HepG2 (cell line): ENCODE results near the gene ADCY1. TPM values are rescaled to one million over a fixed set of nuclear protein-coding genes. Genes with fewer than 3 reads are reported as not detected.

Experiments
- ATAC-seq: fragments of 200-7000 bp; cut with Tn5 transposase; 3 replicates; pipeline ENCODE4 v1.9.1; 2020; ENCODE audit warnings: mild to moderate bottlenecking, moderate library complexity
- BruUV-seq: library from RNA; stranded (reverse); fragments of 400-500 nt; replicated peaks from 2 replicates; lab custom pipeline; 2021; lab: Mats Ljungman, UMichigan
- CTCF ChIA-PET: fragments of 300-600 bp; formaldehyde crosslinking; extraction: SDS; loops from one replicate; lab custom pipeline; 2021; ENCODE audit warnings: low total read pairs, inconsistent platforms, low intra/inter-chr PET ratio; lab: Yijun Ruan, JAX
- POLR2A ChIA-PET: fragments of 350-600 bp; sonication (Branson Sonifier 250); formaldehyde crosslinking; loops from one replicate; lab custom pipeline; 2020; ENCODE audit warnings: antibody characterized with exemption, inconsistent platforms; lab: Yijun Ruan, JAX
- DNase-seq: peaks from one replicate; pipeline ENCODE4 v3.0.0-alpha.2; 2015; ENCODE audit warnings: low spot score
- FAIRE-seq: peaks from 3 replicates; lab custom pipeline; 2011; peaks lifted over from hg19 to GRCh38; lab: Jason Lieb, UNC
- H2AFZ ChIP-seq: one replicate; pipeline ENCODE4 v1.6.1; 2011; ENCODE audit warnings: low read length, inconsistent platforms
- H3K27ac ChIP-seq: fragments of 300-600 bp; 3 replicates; pipeline ENCODE4 v1.8.0; 2011; ENCODE audit warnings: mixed run types, mild to moderate bottlenecking, mixed read lengths, low read length, inconsistent platforms; ENCODE audit not compliant: insufficient read depth; ENCODE audit errors: extremely low read length
- H3K27me3 ChIP-seq, 2 experiments: fragments of 200-600 bp in 1 of 2; 2 replicates in 1 of 2; 3 replicates in 1 of 2; pipeline versions ENCODE4 v1.6.0 to v1.8.0; 2011; ENCODE audit warnings: low read length in 2 of 2, mild to moderate bottlenecking in 2 of 2, moderate library complexity in 2 of 2, inconsistent platforms in 1 of 2; ENCODE audit not compliant: insufficient read depth in 2 of 2, control insufficient read depth in 1 of 2
- H3K36me3 ChIP-seq, 2 experiments: fragments of 200-600 bp in 1 of 2; replicated peaks in 1 of 2; 2 replicates in 1 of 2; 3 replicates in 1 of 2; pipeline versions ENCODE4 v1.5.1 to v1.8.0; 2011; ENCODE audit warnings: low read length in 2 of 2, inconsistent platforms in 1 of 2; ENCODE audit not compliant: insufficient read depth in 2 of 2, control insufficient read depth in 1 of 2
- H3K4me1 ChIP-seq: 2 replicates; pipeline ENCODE4 v1.5.1; 2012; ENCODE audit warnings: low read length, inconsistent platforms; ENCODE audit not compliant: insufficient read depth
- H3K4me2 ChIP-seq: 2 replicates; pipeline ENCODE4 v1.6.0; 2011; ENCODE audit warnings: low read depth, low read length, inconsistent platforms
- H3K4me3 ChIP-seq, 3 experiments: fragments of 200-600 bp in 1 of 3; sonication (generic), shearing (Covaris generic) in 1 of 3; replicated peaks in 1 of 3; 2 replicates each; pipeline ENCODE4 v1.5.1; 2011 to 2016; ENCODE audit warnings: low read length in 3 of 3, inconsistent platforms in 2 of 3, low read depth in 2 of 3, mild to moderate bottlenecking in 2 of 3, control low read depth in 1 of 3, mixed read lengths in 1 of 3; ENCODE audit not compliant: insufficient read depth in 1 of 3
- H3K79me2 ChIP-seq: one replicate; pipeline ENCODE4 v1.6.1; 2011; ENCODE audit warnings: low read length, inconsistent platforms; ENCODE audit not compliant: insufficient read depth
- H3K9ac ChIP-seq: 2 replicates; pipeline ENCODE4 v1.6.0; 2011; ENCODE audit warnings: mild to moderate bottlenecking, low read depth, low read length, inconsistent platforms; ENCODE audit not compliant: insufficient read depth
- H3K9me3 ChIP-seq: 2 replicates; pipeline ENCODE4 v1.5.1; 2012; ENCODE audit warnings: mild to moderate bottlenecking, low read length
- H4K20me1 ChIP-seq: 2 replicates; pipeline ENCODE4 v1.6.0; 2011; ENCODE audit warnings: inconsistent platforms, mild to moderate bottlenecking, low read length, moderate library complexity; ENCODE audit not compliant: insufficient read depth
- FOXO1 ChIP-seq: sonication (generic); formaldehyde crosslinking; IDR thresholded peaks from 2 replicates; pipeline ENCODE4 v1.4.0; 2020; ENCODE audit warnings: missing genetic modification reagents
- SIX4 ChIP-seq: sonication (generic); formaldehyde crosslinking; IDR thresholded peaks from 2 replicates; pipeline ENCODE4 v1.4.0; 2020; ENCODE audit warnings: missing genetic modification reagents
- ZNF12 ChIP-seq: sonication (generic); formaldehyde crosslinking; IDR thresholded peaks from 2 replicates; pipeline ENCODE4 v1.5.0; 2020; ENCODE audit warnings: missing genetic modification reagents
- ZNF350 ChIP-seq: sonication (generic); formaldehyde crosslinking; IDR thresholded peaks from 2 replicates; pipeline ENCODE4 v1.4.0; 2020; ENCODE audit warnings: mild to moderate bottlenecking, low read depth, missing genetic modification reagents, borderline replicate concordance
- WGBS: methylation state at CpG from one replicate; pipeline ENCODE4 v1.1.6; 2017; ENCODE audit warnings: low lambda C conversion rate; 5-methylcytosine and 5-hydroxymethylcytosine counted together
- in situ Hi-C: cut with HindIII; loops from 2 replicates; pipeline ENCODE4 v1.10.0; 2017; ENCODE audit warnings: low pct_unique_long_range_greater_than_20kb; ENCODE audit not compliant: extremely low pct_ligation_motif_present
- intact Hi-C: fragments of 100-400 bp; cut with micrococcal nuclease; formaldehyde crosslinking; loops from one replicate; pipeline ENCODE4 v1.10.0; 2022; ENCODE audit not compliant: unreplicated experiment
- polyA plus RNA-seq, 8 experiments: library from polyadenylated mRNA; depleted of rRNA in 3 of 8; stranded (reverse) in 7 of 8; unstranded in 1 of 8; fragments of >200 nt; fragmentation: Illumina TruSeq in 4 of 8; extraction: Trizol in 4 of 8; gene quantifications; 2 replicates each; pipeline versions ENCODE4 v1.2.1 to v1.2.3, GENCODE V29; 2011 to 2016; ENCODE audit warnings: low read depth in 4 of 8, missing spikeins in 1 of 8, mixed read lengths in 1 of 8; ENCODE audit not compliant: insufficient read depth in 1 of 8
- total RNA-seq, 5 experiments: library from RNA; depleted of rRNA; stranded (reverse); fragments of >200 nt; fragmentation: Illumina TruSeq; extraction: Trizol; gene quantifications; 2 replicates each; pipeline ENCODE4 v1.2.3, GENCODE V29; 2016; ENCODE audit warnings: low read depth in 1 of 5
- TF ChIP-seq, protein P1 (sequence below): sonication (generic); formaldehyde crosslinking; IDR thresholded peaks from 2 replicates; pipeline ENCODE4 v1.4.0; 2020; ENCODE audit warnings: missing genetic modification reagents

ADCY1 gene
- total and polyA plus RNA-seq, 2 of the 13 experiments (the other 11 are each of a cell fraction or from before 2014, with no cell fraction given): 0.80 to 1.2 TPM

GRCh38 chr7:45660201-45660900 is 86.2 kb downstream of the ADCY1 start (continued):
- TF ChIP-seq FOXO1 (CRISPR knock-in tag): no peak

DNA sequence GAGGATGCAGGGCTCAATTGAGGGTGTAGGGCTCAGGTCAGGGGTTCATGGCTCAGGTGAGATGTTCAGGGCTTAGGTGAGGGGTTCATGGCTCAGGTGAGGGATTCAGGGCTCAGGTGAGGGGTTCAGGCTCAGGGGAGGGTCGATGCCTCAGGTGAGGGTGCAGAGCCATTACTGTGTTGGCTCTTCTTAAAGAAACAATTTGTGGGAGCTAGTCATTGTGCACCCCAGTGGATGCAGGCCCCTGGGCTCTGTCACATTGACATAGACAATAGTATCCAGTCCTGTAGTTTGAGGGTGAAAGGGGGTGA is 86.7 kb downstream of the ADCY1 start:
- DNase-seq: no peak
- Histone ChIP-seq H3K27ac (no peak overlapping the region), H2AFZ (no peak overlapping the region), H3K79me2 (no peaks in the 10 kb centered on the region), H3K4me2 (no peak overlapping the region), H3K9me3 (no peaks in the 10 kb centered on the region), H4K20me1 (no peaks in the 10 kb centered on the region), H3K9ac (no peak overlapping the region), H3K4me1 (peaks cover 9% of the 10 kb centered on the region; the same call in 1 of the 2 replicates), H3K27me3 (peaks cover 0 to 17% of the 10 kb centered on the region in 2 experiments; a peak in 1 of 5 replicates), H3K4me3 (no peak overlapping the region), H3K36me3 (no peaks in the 10 kb centered on the region)
- WGBS: 0% methylated on average over 1 of the region's 1 CpG
- TF ChIP-seq SIX4 (no peak), ZNF12 (no peak), ZNF350 (CRISPR knock-in tag) (no peak)
- TF ChIP-seq, protein P1, sequence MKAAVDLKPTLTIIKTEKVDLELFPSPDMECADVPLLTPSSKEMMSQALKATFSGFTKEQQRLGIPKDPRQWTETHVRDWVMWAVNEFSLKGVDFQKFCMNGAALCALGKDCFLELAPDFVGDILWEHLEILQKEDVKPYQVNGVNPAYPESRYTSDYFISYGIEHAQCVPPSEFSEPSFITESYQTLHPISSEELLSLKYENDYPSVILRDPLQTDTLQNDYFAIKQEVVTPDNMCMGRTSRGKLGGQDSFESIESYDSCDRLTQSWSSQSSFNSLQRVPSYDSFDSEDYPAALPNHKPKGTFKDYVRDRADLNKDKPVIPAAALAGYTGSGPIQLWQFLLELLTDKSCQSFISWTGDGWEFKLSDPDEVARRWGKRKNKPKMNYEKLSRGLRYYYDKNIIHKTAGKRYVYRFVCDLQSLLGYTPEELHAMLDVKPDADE: no peak
- BruUV-seq: no TSS peak
- ATAC-seq: no peak
- ChIA-PET CTCF (no interaction called here), POLR2A (no interaction called here)
- no peak for FAIRE-seq
- in situ Hi-C loops (loop anchor here (5.0 kb wide), 1 partner anchor 201 kb away; no protein-coding TSS in a partner anchor), intact Hi-C loops (loop anchor here (5.0 kb wide), 2 partner anchors 91 to 509 kb away; no protein-coding TSS in a partner anchor)
